Peyer's patch (tissue), 4 donors: ENCODE measurements around the gene OR10H4.

Experiments used
- POLR2A ChIP-seq, 2 donors: fragments of 450-650 bp; IDR thresholded peaks; one replicate each; pipeline ENCODE4 v1.5.1; 2017; ENCODE audit warnings: antibody characterized with exemption in 2 of 2, mild to moderate bottlenecking in 2 of 2, moderate library complexity in 2 of 2
- TF ChIP-seq, protein P1 (sequence below), 6 experiments: fragments of 450-650 bp in 4 of 6; fragments of 200-600 bp in 2 of 6; sonication (generic) in 1 of 6; IDR thresholded peaks; one replicate each; pipeline ENCODE4 v1.5.1; 2017 to 2019; ENCODE audit warnings: antibody characterized with exemption in 6 of 6, mild to moderate bottlenecking in 3 of 6, moderate library complexity in 1 of 6

DNA sequence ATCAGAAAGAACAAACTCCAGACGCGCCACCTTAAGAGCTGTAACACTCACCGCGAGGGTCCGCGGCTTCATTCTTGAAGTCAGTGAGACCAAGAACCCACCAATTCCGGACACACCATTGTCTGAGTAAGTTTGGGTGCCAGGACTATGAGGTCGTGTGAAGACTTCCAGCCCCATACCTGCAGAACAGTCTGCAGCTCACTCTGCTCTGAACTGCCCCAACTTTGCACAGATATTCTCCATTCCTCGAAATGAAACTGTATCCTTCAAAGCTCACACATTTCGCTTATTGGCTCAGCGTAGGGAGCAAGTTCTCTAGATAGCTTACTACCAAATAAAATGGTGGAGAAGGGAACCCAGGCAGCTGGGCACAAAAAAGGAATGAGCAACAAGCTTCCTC is 48.3 kb upstream of the OR10H4 start:
- TF ChIP-seq, protein P1, sequence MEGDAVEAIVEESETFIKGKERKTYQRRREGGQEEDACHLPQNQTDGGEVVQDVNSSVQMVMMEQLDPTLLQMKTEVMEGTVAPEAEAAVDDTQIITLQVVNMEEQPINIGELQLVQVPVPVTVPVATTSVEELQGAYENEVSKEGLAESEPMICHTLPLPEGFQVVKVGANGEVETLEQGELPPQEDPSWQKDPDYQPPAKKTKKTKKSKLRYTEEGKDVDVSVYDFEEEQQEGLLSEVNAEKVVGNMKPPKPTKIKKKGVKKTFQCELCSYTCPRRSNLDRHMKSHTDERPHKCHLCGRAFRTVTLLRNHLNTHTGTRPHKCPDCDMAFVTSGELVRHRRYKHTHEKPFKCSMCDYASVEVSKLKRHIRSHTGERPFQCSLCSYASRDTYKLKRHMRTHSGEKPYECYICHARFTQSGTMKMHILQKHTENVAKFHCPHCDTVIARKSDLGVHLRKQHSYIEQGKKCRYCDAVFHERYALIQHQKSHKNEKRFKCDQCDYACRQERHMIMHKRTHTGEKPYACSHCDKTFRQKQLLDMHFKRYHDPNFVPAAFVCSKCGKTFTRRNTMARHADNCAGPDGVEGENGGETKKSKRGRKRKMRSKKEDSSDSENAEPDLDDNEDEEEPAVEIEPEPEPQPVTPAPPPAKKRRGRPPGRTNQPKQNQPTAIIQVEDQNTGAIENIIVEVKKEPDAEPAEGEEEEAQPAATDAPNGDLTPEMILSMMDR (IDR thresholded peaks at IDR 0.05): no peak
- no peak for TF ChIP-seq POLR2A (IDR thresholded peaks at IDR 0.05)
